ENCODE results near the gene RMND5B.

GRCh38 chr5:178192244-178192643 is 61.4 kb downstream of the RMND5B start:
- TF ChIP-seq FOXP2 (optimal IDR thresholded peaks at IDR 0.05; ENCODE audit: control extremely low read depth, extremely low read length, insufficient read depth) = no peak
- no peak for TF ChIP-seq EZH2 (IDR thresholded peaks at IDR 0.05)
